HUES6 (cell line): Measurements from ENCODE around the gene PCSK6.

Source experiments
- H3K27ac ChIP-seq: 2 replicates; pipeline ENCODE4 v1.7.0; 2013; ENCODE audit warnings: low read depth, mild to moderate bottlenecking, low read length, inconsistent platforms
- H3K27me3 ChIP-seq: 2 replicates; pipeline ENCODE4 v1.6.1; 2013; ENCODE audit warnings: low read length; ENCODE audit not compliant: control insufficient read depth, insufficient read depth
- H3K36me3 ChIP-seq: 2 replicates; pipeline ENCODE4 v1.6.1; 2013; ENCODE audit warnings: low read length; ENCODE audit not compliant: control insufficient read depth, insufficient read depth
- H3K4me1 ChIP-seq: 2 replicates; pipeline ENCODE4 v1.6.1; 2013; ENCODE audit warnings: low read length; ENCODE audit not compliant: control insufficient read depth, insufficient read depth
- H3K4me3 ChIP-seq: 2 replicates; pipeline ENCODE4 v1.5.1; 2013; ENCODE audit warnings: low read depth, low read length
- H3K9ac ChIP-seq: one replicate; pipeline ENCODE4 v1.6.1; 2013; ENCODE audit warnings: mild to moderate bottlenecking, low read length
- H3K9me3 ChIP-seq: 2 replicates; pipeline ENCODE4 v1.6.1; 2013; ENCODE audit warnings: low read depth, low read length; ENCODE audit not compliant: control insufficient read depth, insufficient read depth

The PCSK6 gene

GRCh38 chr15:101401286-101401685 lies 88.2 kb downstream of the PCSK6 start:
- no peak overlapping the region for H3K4me3 ChIP-seq
- H3K27ac ChIP-seq: no peak overlapping the region

GRCh38 chr15:101399431-101399830 lies 90.1 kb downstream of the PCSK6 start:
- Histone ChIP-seq H3K9me3 (peaks cover 4% of the 10 kb centered on the region), H3K27me3 (no peaks in the 10 kb centered on the region), H3K4me1 (peaks cover 5% of the 10 kb centered on the region), H3K27ac (no peak overlapping the region), H3K36me3 (no peaks in the 10 kb centered on the region), H3K9ac (no peak overlapping the region), H3K4me3 (no peak overlapping the region)

More at GRCh38 chr15:101401286-101401685, 88.2 kb downstream of the PCSK6 start:
- Histone ChIP-seq H3K9me3 (peaks cover 4% of the 10 kb centered on the region), H3K9ac (no peak overlapping the region), H3K4me1 (peaks cover 5% of the 10 kb centered on the region), H3K27me3 (no peaks in the 10 kb centered on the region), H3K36me3 (no peaks in the 10 kb centered on the region)

- H3K9me3 ChIP-seq: peaks cover 4% of the 10 kb centered on the region
- peaks cover 5% of the 10 kb centered on the region for H3K4me1 ChIP-seq
- no peak overlapping the region for H3K9ac ChIP-seq
- no peak overlapping the region for H3K4me3 ChIP-seq
- no peaks in the 10 kb centered on the region for H3K36me3 ChIP-seq
- no peak overlapping the region for H3K27ac ChIP-seq
- no peaks in the 10 kb centered on the region for H3K27me3 ChIP-seq
Observed at GRCh38 chr15:101398247-101398646, 91.3 kb downstream of the PCSK6 start.

- H3K27ac ChIP-seq: 0 out of 2 replicates have a peak overlapping the region, but pooled peaks have one; percentile 22
- peaks cover 5% of the 10 kb centered on the region for H3K4me1 ChIP-seq
- no peaks in the 10 kb centered on the region for H3K27me3 ChIP-seq
- H3K9me3 ChIP-seq: peaks cover 4% of the 10 kb centered on the region
- no peaks in the 10 kb centered on the region for H3K36me3 ChIP-seq
- no peak overlapping the region for H3K9ac ChIP-seq
- H3K4me3 ChIP-seq: no peak overlapping the region
Observed at GRCh38 chr15:101397521-101398003, 91.9 kb downstream of the PCSK6 start.

- Histone ChIP-seq H3K4me3 (no peak overlapping the region), H3K27me3 (no peaks in the 10 kb centered on the region), H3K27ac (no peak overlapping the region), H3K36me3 (no peaks in the 10 kb centered on the region), H3K4me1 (peaks cover 5% of the 10 kb centered on the region), H3K9me3 (peaks cover 4% of the 10 kb centered on the region), H3K9ac (no peak overlapping the region)
Observed at GRCh38 chr15:101396484-101397261, 92.8 kb downstream of the PCSK6 start.

GRCh38 chr15:101394654-101395053 lies 94.9 kb downstream of the PCSK6 start:
- H3K4me1 ChIP-seq: peaks cover 5% of the 10 kb centered on the region
- H3K9ac ChIP-seq: no peak overlapping the region
- no peaks in the 10 kb centered on the region for H3K27me3 ChIP-seq
- no peaks in the 10 kb centered on the region for H3K9me3 ChIP-seq
- no peak overlapping the region for H3K27ac ChIP-seq
- H3K4me3 ChIP-seq: no peak overlapping the region
- H3K36me3 ChIP-seq: no peaks in the 10 kb centered on the region

- peaks cover 5% of the 10 kb centered on the region for H3K4me1 ChIP-seq
- H3K9me3 ChIP-seq: no peaks in the 10 kb centered on the region
- no peak overlapping the region for H3K4me3 ChIP-seq
- H3K27ac ChIP-seq: no peak overlapping the region
- H3K9ac ChIP-seq: no peak overlapping the region
- no peaks in the 10 kb centered on the region for H3K27me3 ChIP-seq
- no peaks in the 10 kb centered on the region for H3K36me3 ChIP-seq
Observed at GRCh38 chr15:101394056-101394630, 95.4 kb downstream of the PCSK6 start.

GRCh38 chr15:101393172-101393571 lies 96.3 kb downstream of the PCSK6 start:
- H3K9ac ChIP-seq: no peak overlapping the region
- no peak overlapping the region for H3K27ac ChIP-seq
- H3K4me3 ChIP-seq: no peak overlapping the region
- H3K27me3 ChIP-seq: no peaks in the 10 kb centered on the region
- no peaks in the 10 kb centered on the region for H3K9me3 ChIP-seq
- H3K4me1 ChIP-seq: peaks cover 5% of the 10 kb centered on the region
- no peaks in the 10 kb centered on the region for H3K36me3 ChIP-seq

- H3K4me3 ChIP-seq: no peak overlapping the region
- H3K36me3 ChIP-seq: no peaks in the 10 kb centered on the region
- no peaks in the 10 kb centered on the region for H3K9me3 ChIP-seq
- no peaks in the 10 kb centered on the region for H3K4me1 ChIP-seq
- no peak overlapping the region for H3K27ac ChIP-seq
- H3K27me3 ChIP-seq: no peaks in the 10 kb centered on the region
- no peak overlapping the region for H3K9ac ChIP-seq
Observed at GRCh38 chr15:101391981-101392640, 97.4 kb downstream of the PCSK6 start.

- Histone ChIP-seq H3K36me3 (no peaks in the 10 kb centered on the region), H3K9ac (no peak overlapping the region), H3K27ac (no peak overlapping the region), H3K4me1 (no peaks in the 10 kb centered on the region), H3K9me3 (no peaks in the 10 kb centered on the region), H3K27me3 (no peaks in the 10 kb centered on the region), H3K4me3 (no peak overlapping the region)
Observed at GRCh38 chr15:101391431-101391830, 98.1 kb downstream of the PCSK6 start.

GRCh38 chr15:101390462-101390861 lies 99.0 kb downstream of the PCSK6 start:
- H3K4me3 ChIP-seq: no peak overlapping the region
- no peaks in the 10 kb centered on the region for H3K27me3 ChIP-seq
- no peaks in the 10 kb centered on the region for H3K4me1 ChIP-seq
- no peaks in the 10 kb centered on the region for H3K36me3 ChIP-seq
- no peak overlapping the region for H3K9ac ChIP-seq
- H3K9me3 ChIP-seq: no peaks in the 10 kb centered on the region
- H3K27ac ChIP-seq: no peak overlapping the region
